C4-2B (cell line): ENCODE data around the gene SMARCA2.

Experiments used
- CTCF ChIP-seq: fragments of 450-650 bp; conservative IDR thresholded peaks from 2 replicates; pipeline ENCODE4 v1.5.1; 2017; ENCODE audit warnings: mild to moderate bottlenecking
- ZFX ChIP-seq: fragments of 450-650 bp; IDR thresholded peaks from 2 replicates; pipeline ENCODE4 v1.6.1; 2017

- no peak for TF ChIP-seq CTCF
- no peak for TF ChIP-seq ZFX
Measured at GRCh38 chr9:1982074-1982473, 33.1 kb upstream of the SMARCA2 start.
